ENCODE results near the gene RAB44.

DNA sequence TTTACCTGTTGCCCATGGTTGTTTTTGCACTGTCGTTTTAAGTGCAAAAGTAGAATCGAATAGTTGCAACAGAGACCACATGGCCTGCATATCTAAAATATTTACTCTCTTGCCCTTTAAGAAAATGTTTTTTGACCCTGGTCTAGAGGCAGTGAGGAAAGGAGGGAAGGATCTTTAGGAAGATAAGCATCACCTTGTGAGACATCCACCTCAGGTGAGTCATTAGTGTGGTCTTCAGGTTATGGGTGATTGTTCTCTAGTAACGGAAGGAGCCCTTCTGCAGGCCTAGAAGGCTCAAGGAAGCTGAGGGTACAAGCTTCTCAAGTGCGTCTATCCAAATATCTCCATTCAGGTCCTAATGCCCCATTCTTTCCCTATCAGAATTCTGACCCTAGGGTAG lies 6.6 kb upstream of the RAB44 start:
- TF ChIP-seq, protein P1, sequence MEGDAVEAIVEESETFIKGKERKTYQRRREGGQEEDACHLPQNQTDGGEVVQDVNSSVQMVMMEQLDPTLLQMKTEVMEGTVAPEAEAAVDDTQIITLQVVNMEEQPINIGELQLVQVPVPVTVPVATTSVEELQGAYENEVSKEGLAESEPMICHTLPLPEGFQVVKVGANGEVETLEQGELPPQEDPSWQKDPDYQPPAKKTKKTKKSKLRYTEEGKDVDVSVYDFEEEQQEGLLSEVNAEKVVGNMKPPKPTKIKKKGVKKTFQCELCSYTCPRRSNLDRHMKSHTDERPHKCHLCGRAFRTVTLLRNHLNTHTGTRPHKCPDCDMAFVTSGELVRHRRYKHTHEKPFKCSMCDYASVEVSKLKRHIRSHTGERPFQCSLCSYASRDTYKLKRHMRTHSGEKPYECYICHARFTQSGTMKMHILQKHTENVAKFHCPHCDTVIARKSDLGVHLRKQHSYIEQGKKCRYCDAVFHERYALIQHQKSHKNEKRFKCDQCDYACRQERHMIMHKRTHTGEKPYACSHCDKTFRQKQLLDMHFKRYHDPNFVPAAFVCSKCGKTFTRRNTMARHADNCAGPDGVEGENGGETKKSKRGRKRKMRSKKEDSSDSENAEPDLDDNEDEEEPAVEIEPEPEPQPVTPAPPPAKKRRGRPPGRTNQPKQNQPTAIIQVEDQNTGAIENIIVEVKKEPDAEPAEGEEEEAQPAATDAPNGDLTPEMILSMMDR (IDR thresholded peaks at IDR 0.05): no peak
- TF ChIP-seq POLR2A (IDR thresholded peaks at IDR 0.05): no peak

All from lower leg skin (tissue), 3 donors.